Myocyte (in vitro differentiated cells): ENCODE measurements around the gene SDC3. TPM values are rescaled to one million over a fixed set of nuclear protein-coding genes. Genes with fewer than 3 reads are reported as not detected.

Source experiments
- DNase-seq: peaks from one replicate; pipeline ENCODE4 v3.0.0-alpha.2; 2012; ENCODE audit warnings: low read depth
- total RNA-seq: library from RNA; depleted of rRNA; stranded (reverse); fragments of >200 nt; gene quantifications from 2 replicates; pipeline ENCODE4 v1.2.3, GENCODE V29; 2014

SDC3 gene
- total RNA-seq, 1 donor from 2014 or later = 17.6 TPM

DNA sequence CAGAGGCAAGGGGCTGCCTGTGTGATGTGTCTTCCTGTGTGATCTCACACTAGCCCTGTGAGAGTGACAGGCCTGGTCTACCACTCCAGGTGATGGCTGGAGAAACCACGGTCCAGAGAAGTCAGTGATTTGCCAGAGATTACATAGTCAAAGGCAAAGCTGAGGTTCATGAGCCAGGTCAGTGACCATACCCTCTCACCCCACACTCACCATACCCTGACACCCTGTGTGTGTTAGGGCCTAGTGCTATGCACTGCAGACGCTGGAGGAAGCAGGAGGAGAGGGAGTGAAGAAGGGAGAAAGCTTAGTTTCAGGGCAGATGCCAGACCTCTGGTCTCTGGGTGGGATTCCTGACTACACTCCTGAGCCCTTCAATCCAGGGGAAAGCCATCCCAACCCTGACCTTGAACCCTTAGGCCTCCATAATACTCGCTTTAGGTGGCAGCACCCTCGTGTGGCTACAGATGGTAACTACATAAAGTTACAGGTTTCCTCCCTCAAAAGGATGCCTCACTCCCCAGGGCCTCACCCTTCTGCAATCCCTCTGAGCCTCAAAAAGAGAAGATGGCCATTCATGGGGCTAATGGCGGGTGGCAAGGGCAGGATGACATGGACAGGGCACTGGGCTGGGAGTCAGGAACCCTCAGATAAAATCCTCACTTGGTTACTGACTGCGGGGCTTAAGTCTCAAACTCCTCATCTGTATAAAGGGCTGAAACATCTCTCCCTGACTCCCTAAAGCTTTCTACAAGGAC, 20.8 kb upstream of the SDC3 start:
- DNase-seq = peak; percentile 56

DNA sequence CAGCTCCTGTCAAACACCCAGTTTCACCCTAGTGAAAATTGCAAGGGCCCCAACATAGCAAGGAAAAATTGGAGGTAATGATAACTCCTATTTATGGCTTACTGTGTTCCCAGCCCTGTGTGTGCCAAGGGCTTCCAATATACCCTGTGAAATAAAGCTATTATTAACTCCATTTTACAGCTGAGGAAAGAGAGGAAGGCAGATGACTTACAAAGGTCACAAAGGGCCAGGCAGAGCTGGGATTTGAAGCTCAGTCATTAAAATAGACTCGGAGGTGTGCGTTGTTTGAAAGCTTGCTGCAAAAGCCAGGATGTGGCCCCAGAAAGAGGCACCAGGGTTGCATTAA, 20.2 kb upstream of the SDC3 start:
- DNase-seq = no peak

GRCh38 chr1:30928171-30928570, 19.6 kb upstream of the SDC3 start:
- DNase-seq = no peak

DNA sequence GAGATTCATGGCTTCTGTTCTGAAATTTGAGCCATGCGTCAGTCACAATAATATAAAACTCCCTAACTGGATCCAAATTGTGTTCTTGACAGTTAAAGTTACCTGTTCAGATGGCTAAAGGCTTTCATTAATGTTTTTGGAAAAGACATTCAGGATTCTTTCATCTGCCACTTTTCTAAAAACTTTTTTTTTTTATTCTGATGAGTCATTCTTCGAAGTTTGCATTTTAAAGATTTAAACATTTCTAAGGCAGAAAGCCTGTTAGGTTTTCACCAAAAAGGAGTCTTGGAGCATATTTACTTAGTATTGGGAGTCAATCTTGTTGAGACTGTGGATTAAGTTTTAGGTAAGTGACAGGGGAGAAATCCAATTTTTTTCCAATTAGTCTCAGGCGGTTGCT, 18.9 kb upstream of the SDC3 start:
- no peak for DNase-seq

- DNase-seq = peak; percentile 56
Observed at GRCh38 chr1:30923597-30923996, 15.0 kb upstream of the SDC3 start.

DNA sequence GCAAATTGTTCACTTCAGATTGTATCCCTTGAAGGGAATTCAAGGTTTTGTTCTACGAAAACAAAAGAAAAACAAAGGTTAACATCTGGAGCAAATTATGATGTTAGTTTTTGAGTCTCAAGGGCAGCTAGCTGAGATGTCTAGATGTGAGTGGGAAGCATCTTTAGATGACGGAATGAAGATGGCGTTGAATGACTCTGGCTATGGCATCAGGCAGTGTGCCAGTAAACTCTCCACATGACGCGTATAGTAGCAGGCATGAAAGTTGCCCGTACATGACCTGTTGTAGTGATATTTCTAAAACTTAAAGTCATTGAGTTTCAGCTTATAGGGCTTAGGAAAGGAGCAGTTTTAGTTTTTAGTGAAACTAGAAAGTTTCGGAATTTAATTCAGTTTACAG, 12.3 kb upstream of the SDC3 start:
- no peak for DNase-seq

GRCh38 chr1:30919025-30919881, 10.7 kb upstream of the SDC3 start:
- peak; percentile 89 for DNase-seq

GRCh38 chr1:30916296-30916695, 7.7 kb upstream of the SDC3 start:
- DNase-seq = no peak

DNA sequence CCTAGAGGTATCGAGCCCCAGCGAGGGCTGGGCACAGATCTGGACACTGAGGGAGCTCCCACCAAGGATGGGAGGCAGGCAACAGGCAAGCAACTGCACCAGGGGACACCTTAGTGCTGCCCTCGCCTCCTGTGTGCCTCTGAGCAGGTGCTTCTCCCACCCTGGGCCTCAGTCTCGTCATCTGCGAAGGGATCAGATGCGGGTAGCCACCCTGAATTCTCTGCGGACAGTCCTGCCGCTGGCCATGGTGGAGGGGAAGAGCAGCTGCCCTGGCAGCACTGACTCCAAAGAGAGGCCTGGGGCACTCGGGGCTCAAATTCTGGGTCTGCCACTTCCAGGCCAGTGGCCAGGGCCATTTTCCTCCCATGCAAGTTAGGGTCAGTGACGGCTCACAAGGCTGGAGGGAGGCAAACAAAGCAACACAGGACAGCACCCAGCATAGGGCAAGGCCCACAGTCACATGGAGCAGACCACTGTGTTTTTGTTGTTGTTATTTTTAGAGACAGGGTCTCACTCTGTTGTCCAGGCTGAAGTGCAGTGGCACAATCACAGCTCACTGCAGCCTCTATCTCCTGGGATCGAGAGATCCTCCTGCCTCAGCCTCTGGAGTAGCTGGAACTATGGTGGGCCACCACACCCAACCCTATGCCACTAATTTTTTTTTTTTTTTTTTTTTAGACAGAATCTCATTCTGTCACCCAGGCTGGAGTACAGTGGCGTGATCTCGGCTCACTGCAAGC, 7.1 kb upstream of the SDC3 start:
- DNase-seq = no peak

- DNase-seq = no peak
Observed at GRCh38 chr1:30914931-30915330, 6.4 kb upstream of the SDC3 start.

DNA sequence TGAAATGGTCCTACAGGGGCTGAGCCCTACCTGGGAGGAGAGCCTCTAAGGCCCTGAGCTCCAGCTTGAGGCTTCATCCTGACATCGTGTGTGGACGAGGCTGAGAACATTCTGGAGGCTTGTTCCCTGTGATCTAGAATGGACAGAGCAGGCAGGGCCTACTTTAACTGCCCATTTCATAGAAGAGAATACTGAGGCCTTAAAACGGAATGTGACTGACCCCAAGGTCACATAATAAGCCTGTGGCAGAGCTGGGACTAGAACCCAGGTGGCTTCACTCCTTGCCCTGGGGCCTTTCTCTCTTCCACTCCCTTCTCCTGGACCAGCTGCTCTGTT, 6.0 kb upstream of the SDC3 start:
- no peak for DNase-seq

DNA sequence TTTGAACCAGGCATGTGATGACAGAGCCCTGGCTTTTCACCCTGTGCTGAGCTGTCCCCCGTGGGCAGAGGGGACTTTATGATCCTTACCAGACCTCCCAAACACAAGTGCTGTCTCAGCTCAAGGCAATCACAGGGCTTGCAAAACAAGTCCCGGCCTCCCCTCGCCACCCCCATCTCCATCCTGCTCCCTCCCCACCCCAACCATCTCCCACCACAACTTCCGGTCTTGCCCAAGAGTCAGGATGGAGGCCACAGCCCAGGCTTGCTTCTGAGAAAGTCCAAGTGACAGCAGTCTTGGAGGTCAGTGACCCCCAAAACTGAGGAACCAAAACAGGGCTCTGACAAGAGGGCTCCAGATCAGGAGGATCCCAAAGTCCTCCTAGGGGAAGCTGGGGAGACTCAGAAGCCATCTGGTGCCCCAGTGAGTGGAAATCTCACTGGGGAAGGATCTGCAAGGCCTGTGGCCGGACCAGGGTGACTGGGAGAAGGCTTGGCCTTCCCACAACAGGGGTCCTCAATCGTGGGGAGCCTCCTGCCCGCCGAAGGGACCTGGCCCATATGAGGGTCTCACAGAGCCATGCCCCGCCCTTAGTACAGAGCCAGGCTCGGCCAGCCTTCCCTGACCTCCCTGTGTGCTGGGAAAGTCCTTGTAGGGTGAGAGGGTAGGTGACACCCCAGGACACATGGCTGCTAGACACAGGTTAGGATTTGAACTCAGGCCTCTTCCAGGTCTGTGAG, 4.5 kb upstream of the SDC3 start:
- DNase-seq = no peak

- DNase-seq = no peak
Observed at GRCh38 chr1:30912224-30912623, 3.7 kb upstream of the SDC3 start.

GRCh38 chr1:30911059-30911954, 2.7 kb upstream of the SDC3 start:
- DNase-seq = peak; percentile 87

DNA sequence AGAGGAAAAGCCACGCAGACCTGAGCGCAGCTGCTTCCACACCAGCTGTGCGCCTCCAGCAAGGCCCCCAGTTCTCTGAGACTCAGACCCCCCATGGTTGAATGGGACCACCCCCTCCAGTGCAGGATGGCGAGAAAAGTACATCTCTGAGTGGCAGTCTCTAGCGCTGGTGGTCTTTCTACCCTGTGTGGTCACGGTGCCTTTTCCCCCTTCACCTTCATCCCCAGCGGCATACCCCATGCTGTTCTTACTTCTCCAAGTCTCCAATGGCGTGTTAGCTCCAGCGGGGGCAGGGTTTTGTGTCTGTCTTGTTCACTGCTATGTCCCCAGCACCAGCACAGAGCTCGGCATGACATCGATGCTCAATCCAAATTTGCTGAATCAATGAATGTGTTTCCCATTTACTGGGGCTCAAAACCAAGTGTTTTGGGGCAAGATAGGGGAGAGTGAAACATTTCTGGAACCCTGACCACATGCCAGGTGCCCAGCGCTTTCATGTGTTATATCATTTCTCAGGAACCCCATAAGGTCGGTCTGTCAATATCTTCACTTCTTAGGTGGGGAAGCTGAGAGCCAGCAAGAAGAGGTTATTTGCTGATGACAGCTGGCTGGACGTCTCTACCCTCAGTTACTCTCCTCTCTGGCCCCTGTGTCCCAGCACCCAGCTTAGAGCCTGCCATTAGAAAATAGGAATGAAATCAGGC, 959 bp upstream of the SDC3 start:
- no peak for DNase-seq

DNA sequence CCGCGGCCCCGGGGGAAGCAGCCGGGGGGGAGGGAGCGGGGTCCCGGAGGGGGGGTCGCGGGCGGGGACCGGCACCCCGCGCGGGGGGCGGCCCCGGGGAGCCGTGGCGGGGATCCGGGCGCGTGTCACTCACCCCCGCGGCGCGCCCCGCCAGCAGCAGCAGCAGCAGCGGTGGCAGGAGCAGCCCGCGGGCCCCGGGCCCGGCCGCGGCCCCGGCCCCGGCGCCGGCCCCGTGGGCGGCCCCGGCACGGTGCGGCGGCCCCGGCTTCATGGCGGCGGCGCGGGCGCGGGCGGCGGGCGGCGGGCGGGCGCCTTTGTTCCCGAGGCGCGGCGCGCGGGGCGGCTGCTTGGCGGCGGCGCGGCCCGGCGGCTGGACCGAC, 252 bp downstream of the SDC3 start:
- DNase-seq = no peak

- no peak for DNase-seq
Observed at GRCh38 chr1:30907481-30908315, 860 bp downstream of the SDC3 start.

GRCh38 chr1:30906631-30907441, 1.7 kb downstream of the SDC3 start:
- DNase-seq = no peak
